Choroid plexus epithelial cell (primary cell): ENCODE results near the gene USP46.

Experiments
- DNase-seq: peaks from one replicate; pipeline ENCODE4 v3.0.0-alpha.2; 2010; ENCODE audit warnings: low read depth
- H3K4me3 ChIP-seq: 2 replicates; pipeline ENCODE4 v1.5.1; 2011; ENCODE audit warnings: low read depth, mild to moderate bottlenecking, control low read depth, low read length, moderate library complexity
- TF ChIP-seq, protein P1 (sequence below): conservative IDR thresholded peaks from 2 replicates; pipeline ENCODE4 v1.5.1; 2011; ENCODE audit warnings: low read depth, mild to moderate bottlenecking, control low read depth, inconsistent platforms, low read length, moderate library complexity

USP46 gene

DNA sequence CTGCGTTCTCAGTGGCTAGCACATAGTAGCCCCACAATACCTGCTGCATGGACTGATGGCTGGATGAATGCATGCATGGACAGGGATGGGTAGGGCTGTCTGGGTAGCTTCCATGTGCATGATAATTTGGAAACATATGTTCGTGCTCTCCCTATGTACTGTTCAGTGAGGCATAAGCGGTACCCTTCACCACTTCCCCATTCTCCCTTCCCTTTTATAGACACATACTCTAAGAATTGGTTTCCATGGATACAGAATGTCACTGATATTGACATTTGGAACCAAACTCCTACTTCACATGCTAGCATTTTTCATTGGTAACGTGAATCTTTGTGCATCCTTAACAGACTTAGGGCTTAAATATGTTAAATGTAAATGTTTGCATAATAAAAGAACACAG is 20.4 kb downstream of the USP46 start:
- H3K4me3 ChIP-seq: no peak overlapping the region
- DNase-seq: no peak
- TF ChIP-seq, protein P1, sequence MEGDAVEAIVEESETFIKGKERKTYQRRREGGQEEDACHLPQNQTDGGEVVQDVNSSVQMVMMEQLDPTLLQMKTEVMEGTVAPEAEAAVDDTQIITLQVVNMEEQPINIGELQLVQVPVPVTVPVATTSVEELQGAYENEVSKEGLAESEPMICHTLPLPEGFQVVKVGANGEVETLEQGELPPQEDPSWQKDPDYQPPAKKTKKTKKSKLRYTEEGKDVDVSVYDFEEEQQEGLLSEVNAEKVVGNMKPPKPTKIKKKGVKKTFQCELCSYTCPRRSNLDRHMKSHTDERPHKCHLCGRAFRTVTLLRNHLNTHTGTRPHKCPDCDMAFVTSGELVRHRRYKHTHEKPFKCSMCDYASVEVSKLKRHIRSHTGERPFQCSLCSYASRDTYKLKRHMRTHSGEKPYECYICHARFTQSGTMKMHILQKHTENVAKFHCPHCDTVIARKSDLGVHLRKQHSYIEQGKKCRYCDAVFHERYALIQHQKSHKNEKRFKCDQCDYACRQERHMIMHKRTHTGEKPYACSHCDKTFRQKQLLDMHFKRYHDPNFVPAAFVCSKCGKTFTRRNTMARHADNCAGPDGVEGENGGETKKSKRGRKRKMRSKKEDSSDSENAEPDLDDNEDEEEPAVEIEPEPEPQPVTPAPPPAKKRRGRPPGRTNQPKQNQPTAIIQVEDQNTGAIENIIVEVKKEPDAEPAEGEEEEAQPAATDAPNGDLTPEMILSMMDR: no peak

DNA sequence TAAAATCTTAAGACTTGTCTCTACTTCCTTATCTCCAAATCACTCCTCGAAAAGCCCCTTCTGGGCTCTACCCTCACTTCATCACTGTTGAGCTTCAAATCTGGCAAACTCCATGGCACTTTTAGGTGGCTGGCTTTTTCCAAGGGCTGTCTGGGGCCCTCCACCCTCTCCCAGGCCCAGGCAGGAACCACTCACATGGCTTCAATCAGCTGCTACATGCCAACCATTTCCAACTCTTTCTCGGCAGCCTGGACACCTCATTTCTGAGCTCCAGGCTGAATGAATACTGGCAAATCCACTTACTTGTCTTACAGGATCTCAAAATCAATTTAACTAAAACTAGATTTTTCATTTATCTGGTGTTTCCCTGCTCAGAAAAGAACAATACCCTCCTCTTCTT is 22.0 kb downstream of the USP46 start:
- H3K4me3 ChIP-seq: no peak overlapping the region
- TF ChIP-seq, protein P1: no peak

GRCh38 chr4:52635560-52635959 is 23.5 kb downstream of the USP46 start:
- H3K4me3 ChIP-seq: no peak overlapping the region
- DNase-seq: no peak
- TF ChIP-seq, protein P1: no peak

More for the DNA sequence above, 22.0 kb downstream of the USP46 start:
- no peak for DNase-seq

DNA sequence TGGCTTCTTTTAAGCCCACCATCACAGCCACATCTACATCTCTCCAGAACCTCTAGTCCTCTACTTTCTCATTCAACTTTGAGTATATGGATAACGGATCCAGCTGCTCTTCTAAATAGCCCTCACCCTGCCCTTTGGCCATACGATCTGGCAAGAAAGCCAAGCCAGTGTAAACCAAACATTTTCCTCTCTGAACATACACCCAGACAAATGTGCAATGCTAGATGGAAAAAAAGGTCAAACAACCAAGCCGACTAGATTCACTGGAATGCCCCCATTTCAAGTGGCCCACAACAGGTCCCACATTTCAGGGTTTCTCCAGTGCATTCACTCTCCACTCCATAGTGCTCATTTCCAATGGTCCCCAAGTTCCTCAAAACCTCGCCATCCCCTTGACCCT is 24.0 kb downstream of the USP46 start:
- H3K4me3 ChIP-seq: no peak overlapping the region
- TF ChIP-seq, protein P1: no peak
- DNase-seq: peak; percentile 45

GRCh38 chr4:52633846-52634245 is 25.3 kb downstream of the USP46 start:
- no peak for DNase-seq
- H3K4me3 ChIP-seq: no peak overlapping the region
- TF ChIP-seq, protein P1: no peak

DNA sequence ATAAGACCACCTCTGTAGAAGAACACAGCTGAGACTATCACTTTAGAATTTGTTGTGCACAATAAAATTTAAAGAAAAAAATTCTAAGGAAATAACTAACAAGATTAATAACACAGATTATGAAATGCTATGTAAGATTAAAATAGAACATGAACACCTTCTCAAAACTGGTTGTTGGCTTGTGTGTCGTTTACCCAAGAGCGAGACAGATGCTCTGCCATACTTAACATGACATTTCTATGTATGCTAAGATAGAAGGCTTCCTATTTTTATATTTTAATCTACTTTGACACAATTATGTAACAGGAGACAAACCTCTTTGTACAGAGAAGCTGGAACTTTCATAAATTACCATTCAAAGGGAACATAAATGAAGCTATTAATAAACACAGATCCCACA is 30.1 kb downstream of the USP46 start:
- TF ChIP-seq, protein P1: no peak
- DNase-seq: no peak
- H3K4me3 ChIP-seq: no peak overlapping the region

GRCh38 chr4:52628543-52628942 is 30.6 kb downstream of the USP46 start:
- TF ChIP-seq, protein P1: no peak
- DNase-seq: no peak
- H3K4me3 ChIP-seq: no peak overlapping the region
